HG02798 (cell line): ENCODE data around the gene STX18.
A peak's percentile ranks its signal among the peaks of the same experiment; 100 is the strongest.
"Not testable (repeated sequence)": the region's sequence is repeated elsewhere in the genome, so short reads cannot be mapped to it uniquely, and the experiment has no call there.

ENCODE experiments used
- ATAC-seq: cut with Tn5 transposase; IDR thresholded peaks from one replicate; pipeline ENCODE4 v1.9.1; 2021; ENCODE audit warnings: mild to moderate bottlenecking; ENCODE audit not compliant: unreplicated experiment, poor library complexity

The STX18 gene

DNA sequence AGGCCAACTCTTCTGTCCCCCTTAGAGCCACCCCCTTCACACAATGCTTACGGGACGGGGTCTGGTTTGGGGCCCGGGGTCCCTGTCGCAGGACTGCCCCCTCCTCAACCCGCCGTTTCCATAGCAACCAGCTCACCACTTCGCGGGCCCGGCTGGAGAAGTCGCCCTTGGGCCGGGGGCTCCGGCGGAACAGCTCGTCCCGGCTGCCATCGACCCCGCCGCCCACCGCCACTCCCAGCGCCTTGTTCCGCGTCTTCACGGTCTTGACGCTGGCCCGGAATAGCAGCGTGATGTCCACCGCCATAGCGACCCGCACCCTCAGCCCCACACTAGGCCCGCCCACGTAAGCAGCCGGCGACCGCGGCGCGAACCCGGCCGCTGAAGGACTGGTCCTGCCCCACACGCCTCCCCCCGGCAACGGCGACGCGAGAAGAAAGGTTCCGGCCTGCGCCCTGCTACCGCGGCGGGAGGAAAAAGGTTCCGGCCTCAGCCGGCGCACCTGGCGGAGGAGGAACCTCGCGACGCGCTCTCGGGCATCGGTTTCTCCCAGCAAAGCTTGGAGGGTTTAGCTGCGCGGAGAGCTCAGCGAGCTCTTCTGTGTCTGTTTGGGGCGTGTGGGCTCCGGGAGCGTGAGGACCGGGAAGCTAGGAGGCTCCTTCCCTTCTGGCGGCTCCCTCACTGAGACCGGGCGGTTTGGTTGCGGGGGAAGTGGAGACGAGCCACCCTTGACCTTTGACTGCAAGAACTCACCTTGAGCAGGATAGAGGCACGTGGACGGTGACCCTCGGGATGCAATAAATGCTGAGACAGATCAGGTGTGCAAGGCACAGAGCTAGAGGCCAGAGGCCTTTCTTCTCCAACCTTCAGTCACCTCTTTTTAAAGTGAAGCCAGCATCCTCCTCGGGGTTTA lies at the start of gene STX18:
Gene STX18, minus strand, starts transcription at position 388 of the 910 bp plus-strand sequence. Its CDS starts 84 bp downstream, at position 304.
- peak; percentile 93 for ATAC-seq

- ATAC-seq = no peak
Measured at GRCh38 chr4:4591071-4591470, 49.2 kb upstream of the STX18 start.

DNA sequence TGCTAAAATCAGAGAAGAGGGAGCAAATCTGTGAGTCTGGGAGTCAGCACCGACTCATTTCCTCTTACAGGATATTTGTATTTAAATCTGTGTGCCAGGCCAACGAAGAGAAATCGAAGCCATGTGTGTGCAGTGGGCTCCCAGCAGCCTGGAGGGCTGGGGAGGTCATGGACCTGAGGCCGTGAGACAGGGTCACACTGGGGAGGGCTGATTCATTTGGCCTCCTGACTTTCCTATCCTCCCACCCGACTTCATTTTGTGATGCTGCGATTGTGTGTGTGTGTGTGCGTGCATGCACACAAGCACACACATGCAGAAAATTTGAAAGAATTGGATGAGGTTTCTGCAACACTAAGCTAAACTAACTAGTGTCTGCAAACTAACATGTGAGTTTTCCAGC lies 48.7 kb upstream of the STX18 start:
- ATAC-seq = no peak

DNA sequence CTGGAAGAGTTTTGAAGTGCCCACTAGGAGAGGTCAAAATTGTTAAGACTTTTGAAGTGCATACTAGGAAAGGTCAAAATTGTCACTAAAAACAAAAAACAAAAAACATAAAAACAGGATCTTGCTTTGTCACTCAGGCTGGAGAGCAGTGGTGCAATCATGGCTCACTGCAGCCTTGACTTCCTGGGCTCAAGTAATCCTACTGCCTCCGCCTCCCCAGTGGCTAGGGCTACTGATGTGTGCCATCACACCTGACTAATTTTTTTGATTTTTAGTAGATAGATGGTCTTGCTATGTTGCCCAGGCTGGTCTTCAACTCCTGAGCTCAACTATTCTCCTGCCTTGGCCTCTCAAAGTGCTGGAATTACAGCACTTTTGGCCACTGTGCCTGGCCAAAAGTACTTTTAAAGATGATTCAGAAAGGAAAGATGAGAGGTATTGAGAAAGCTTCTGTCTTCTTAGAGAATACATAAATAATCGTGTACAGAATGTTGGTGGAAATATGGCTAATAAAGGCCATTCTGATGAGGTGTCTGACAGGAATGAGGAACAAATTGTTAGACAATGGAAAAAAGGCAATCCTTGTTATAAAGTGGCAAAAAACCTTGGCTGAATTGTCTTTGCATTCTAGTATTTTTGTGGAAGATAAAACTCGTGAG lies 43.3 kb upstream of the STX18 start:
- no peak for ATAC-seq

DNA sequence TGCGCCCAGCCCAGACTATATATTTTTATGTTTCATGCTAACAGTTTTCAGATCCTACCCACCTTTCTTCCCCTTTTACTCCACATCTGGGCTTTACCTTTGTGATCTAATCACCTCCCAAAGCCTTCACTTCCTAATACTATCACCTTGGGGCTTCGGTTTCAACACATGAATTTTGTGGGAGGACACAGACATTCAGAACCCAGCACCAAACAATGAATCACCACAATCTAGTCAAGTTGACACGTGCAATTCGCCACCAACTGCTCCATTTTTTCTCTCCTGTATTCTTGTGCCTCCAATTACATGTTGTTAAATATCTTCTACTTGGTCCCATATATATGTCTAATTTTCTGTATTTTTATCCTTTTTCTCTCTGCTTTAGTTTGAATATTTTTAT lies 41.8 kb upstream of the STX18 start:
- ATAC-seq = no peak

DNA sequence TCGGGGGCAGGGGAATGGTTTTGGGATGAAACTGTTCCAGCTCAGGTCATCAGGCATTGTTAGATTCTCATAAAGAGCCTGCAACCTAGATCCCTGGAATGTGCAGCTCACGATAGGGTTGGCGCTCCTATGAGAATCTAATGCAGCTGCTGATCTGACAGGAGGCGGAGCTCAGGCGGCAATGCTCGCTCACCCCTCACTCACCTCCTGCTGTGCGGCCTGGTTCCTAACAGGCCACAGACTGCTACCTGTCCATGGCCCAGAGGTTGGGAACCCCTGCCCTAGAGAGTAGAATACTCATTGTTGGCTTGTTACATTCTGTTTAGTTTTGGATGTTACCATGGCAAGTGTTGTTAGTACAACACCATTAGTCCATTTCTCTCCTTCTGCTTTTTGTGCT lies 40.8 kb upstream of the STX18 start:
- no peak for ATAC-seq

GRCh38 chr4:4580494-4580893 lies 38.6 kb upstream of the STX18 start:
- no peak for ATAC-seq

- ATAC-seq = no peak
Measured at GRCh38 chr4:4578981-4579380, 37.1 kb upstream of the STX18 start.

- ATAC-seq = no peak
Measured at GRCh38 chr4:4577359-4577875, 35.6 kb upstream of the STX18 start.

DNA sequence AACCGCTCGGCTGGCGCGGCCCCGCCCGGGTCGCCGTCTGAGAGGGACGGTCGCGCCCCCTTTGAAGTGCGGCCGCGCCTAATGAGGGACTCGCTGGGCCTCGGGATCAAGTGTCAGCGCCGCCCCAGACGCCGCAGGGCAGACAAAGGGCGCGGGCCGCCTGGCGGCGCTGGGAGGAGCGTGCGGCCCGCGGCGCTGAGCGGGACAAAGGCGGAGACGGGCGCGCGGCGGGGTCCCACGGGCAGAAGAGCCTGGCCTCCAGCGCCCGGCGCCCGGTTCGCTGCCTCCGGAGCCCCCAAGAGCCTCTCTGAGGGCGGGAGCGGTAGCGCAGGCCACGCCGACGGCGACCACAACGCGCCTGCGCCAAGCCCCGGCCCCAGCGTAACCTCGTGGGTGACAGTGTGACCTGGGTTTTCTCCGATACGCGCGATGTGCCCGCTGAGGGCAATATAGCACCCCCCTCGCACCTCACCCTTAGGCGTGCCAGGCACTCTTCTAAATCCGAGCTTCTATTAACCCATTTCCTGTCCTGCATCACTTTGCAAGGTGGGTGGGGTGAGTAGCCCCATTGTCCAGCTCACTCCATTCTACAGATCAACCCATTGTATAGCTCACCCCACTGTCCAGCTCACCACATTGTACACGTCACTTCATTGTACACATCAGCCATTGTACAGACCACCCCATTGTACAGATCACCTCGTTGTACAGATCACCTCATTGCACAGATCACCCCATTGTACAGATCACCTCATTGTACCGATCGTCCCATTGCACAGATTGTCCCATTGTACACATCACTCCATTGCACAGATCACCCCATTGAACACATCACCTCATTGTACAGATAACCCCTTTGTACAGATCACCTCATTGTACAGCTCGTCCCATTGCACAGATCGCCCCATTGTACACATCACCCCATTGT lies 33.7 kb upstream of the STX18 start:
- ATAC-seq = peak; percentile 82

- ATAC-seq = no peak
Measured at GRCh38 chr4:4574792-4575191, 32.9 kb upstream of the STX18 start.

GRCh38 chr4:4574052-4574451 lies 32.2 kb upstream of the STX18 start:
- no peak for ATAC-seq

GRCh38 chr4:4572821-4573220 lies 31.0 kb upstream of the STX18 start:
- no peak for ATAC-seq

GRCh38 chr4:4569861-4570260 lies 28.0 kb upstream of the STX18 start:
- ATAC-seq = not testable (repeated sequence)

DNA sequence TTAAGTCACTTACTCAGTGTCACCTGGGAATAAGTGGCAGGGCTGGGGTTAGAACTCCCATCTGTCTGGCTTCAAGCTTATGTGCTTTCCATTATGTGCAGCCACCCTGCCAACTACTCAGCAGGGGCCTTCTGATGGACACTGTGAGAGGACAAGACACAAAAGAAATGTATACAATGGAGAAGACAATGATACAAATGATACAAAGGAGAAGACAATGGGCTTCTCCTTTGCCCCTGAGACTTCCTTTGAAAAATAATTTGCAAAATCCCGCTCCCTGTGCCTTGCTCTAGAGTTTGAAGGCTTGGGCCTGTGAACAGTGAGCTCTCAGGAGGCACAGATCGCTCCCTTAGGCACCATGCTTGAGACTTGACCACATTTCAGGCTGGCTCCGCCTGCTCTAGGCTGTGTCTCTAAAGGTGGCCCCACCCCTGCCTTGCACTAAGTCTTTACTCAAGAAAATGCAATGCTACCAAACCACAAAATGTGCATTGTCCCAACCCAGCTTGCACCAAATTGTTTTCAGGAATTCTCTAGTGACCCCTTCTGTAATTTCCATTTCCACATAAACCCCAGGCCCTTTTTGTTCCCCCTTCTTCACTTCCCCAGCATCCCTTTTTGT lies 27.1 kb upstream of the STX18 start:
- no peak for ATAC-seq

DNA sequence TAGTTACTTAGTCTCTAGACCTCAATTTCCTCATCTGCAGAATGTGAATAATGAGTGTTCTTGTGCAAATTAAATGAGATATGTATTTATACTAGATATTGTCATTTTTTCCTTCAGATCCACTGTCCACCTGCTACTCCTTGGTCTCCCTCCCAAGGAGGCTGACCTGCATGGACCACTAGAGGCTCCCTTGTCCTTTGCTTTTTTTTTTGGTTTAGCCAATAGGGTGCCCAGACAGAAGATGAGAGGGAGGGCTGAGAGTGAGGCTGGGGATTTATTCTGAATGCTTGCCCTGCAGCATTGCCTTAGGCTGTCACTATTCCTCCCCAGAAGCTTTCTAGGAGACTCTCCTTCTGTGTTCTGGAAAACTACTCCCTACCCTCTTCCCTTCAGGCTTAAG lies 24.5 kb upstream of the STX18 start:
- not testable (repeated sequence) for ATAC-seq

DNA sequence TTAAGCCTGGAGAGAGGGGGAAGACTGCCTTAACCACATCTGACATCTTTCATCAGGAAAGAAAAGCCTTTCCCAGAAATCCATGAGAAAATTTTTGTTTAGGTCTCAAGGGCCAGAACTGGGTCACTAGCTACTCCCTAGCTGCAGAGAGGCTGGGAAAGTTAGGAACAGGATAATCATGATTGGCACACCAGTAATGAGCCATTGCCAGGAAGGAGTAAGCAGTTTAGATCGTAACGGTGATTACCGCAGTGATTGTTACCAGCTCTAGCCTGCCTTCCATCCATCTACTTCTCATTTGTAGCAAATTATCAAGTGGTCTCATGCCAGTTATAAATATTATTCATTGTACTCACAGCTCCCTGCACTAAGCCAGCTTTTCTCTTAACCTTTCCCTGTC lies 22.7 kb upstream of the STX18 start:
- no peak for ATAC-seq

DNA sequence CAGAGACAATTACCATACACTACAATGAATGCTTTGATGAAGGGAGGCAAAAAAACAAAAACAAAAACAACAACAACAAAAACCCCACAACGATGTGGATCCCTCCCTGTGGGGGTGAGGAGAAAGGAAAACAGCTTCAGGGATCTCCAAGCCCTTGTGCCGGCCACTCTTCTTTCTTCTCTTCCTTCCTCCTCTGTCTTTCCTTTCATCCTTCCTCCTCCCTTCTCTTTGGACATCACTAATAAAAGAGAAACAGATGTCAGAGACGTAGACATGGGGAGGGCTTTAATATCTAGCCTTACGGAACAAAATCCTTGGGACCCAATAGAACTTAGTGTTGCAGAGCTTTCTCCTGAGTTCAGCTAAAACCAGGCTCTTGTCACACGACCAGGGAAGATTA lies 18.8 kb upstream of the STX18 start:
- ATAC-seq = no peak

GRCh38 chr4:4560136-4560535 lies 18.3 kb upstream of the STX18 start:
- ATAC-seq = no peak

GRCh38 chr4:4559596-4559995 lies 17.7 kb upstream of the STX18 start:
- no peak for ATAC-seq
